Anterior cingulate cortex (tissue), 58 donors: Measurements from ENCODE around the gene TF.

Experiments used
- DNase-seq, 58 donors: peaks; one replicate each; lab custom pipeline; 2025; lab: John Stamatoyannopoulos, UW

TF gene

DNA sequence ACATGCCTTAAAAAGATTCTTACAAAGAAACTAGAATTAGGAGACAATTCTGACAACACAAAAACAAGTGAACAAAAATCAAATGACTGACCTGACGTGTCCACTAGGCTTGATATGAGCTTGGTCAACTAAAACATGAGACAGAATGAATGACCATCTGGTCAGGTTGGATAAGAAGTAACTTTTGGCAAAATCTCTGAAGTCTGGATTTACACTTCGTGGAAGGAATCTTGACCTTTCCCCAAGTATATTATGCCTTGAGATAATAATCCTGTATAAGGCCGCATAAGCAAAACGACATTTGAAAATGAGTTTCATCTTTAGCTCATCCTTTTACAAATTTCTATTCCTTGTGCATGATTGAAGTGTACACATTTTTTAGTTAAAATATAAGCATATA, 1.1 kb upstream of the TF start:
- no peak for DNase-seq

DNA sequence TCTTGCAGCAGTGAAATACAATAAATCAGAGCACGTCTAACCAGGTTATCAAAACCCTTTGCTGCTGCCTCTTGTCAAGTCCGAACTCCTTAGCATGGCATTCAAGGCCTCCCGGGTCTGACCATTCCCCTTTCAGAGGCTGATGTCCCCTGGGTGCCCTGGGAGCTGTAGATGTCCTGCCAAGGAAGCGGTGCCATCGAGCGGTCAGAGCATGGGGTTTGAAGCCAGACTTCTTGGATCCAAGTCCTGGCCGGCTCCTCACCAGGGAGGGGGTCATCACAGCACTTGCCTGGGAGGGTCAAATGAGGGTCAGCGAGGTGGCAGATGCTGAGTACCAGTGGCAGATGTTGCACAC, 496 bp downstream of the TF start:
- peak in 4 of 58 donors; percentile 36 to 58 (median 46) for DNase-seq

GRCh38 chr3:133747373-133747772, 1.2 kb downstream of the TF start:
- peak in 1 of 58 donors; percentile 15 for DNase-seq

DNA sequence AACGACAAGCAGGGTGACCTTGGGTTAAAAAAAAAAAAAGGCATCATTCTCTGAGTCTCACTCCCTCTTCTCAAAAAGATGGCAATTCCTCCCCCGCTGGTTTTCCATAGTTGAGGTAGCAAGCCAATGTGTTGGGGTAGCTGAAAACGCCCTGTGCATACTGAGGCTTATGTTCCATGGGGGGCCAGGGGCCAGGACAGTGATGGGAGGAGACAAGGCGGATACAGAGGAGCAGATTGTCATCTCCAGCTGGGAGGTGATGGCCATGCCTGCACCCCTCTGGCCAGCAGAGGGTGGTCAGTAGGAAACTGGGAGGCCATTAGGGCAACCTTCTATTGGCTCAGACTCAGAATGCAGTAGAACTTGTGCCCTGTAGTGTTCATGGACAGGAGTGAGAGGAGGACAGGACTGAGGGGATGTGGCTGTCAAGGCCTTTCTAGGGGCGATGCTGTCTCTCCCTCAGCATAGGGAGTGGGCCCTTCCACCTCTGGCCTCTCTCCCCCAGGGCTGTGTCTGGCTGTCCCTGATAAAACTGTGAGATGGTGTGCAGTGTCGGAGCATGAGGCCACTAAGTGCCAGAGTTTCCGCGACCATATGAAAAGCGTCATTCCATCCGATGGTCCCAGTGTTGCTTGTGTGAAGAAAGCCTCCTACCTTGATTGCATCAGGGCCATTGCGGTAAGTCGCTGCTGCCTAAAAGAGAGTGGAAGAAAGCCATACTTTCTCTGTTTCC, 1.9 kb downstream of the TF start:
- DNase-seq = peak in 9 of 58 donors; percentile 5 to 33 (median 21)

DNA sequence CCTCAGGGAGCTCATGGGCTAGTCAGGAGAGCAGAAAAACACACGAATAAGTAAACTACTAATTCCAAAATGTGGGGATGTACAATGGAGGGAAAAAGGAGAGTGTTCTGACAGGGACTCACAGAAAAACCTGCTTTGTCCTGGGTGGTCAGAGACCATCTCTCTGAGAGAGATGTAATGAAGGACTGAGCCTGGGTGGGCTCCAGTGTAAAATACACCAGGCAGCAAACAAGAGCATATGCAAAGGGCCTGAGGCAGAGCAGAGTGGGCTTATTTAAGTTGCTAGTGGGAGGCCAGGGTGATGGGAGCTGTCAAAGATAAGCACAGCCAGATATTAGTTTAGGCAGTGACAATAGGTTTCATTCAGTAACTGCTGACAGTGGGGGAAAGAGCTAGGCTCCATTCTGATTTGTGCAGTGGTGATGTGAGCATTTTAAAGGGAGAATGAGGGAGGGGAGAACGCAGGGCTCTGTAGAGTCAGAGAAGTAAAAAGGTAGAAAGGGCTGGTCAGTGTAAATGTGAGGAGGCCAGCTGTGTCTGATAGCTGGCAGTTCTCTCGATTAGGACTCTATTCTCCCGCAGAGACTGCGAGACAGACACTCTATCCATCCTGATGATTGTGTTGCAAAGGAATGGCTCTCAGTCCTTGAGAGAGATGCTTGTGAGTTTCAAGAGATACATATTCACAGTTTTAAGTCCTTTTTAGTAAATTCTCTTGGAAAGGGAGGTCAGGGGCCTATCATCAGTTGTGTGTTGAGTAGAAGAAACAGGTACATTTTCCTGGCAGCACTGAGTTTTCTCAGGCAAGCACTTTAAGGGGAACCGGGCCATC, 3.5 kb downstream of the TF start:
- no peak for DNase-seq

- DNase-seq = peak in 2 of 58 donors; percentile 21 to 24
Measured at GRCh38 chr3:133750259-133750656, 4.1 kb downstream of the TF start.

- no peak for DNase-seq
Measured at GRCh38 chr3:133753107-133753778, 7.0 kb downstream of the TF start.

DNA sequence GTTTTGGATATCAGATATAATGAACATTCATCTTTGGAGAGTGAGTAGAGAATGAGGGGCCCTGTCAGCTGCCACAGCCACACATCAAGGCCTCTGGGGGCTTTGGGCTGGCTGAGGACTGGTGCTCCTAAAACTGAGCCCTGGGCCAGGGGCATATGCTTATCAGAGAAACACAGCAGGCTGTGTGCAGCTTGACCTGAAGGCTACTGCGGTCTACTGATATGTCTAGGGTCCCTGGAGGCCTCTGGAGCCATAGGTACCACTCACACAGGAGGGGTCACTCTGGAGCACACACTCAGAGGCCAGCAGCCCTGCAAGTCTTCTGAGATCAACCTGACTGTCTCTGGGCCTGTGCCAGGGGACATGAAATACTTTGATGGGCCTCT, 7.6 kb downstream of the TF start:
- no peak for DNase-seq

- DNase-seq = no peak
Measured at GRCh38 chr3:133754455-133754854, 8.3 kb downstream of the TF start.

DNA sequence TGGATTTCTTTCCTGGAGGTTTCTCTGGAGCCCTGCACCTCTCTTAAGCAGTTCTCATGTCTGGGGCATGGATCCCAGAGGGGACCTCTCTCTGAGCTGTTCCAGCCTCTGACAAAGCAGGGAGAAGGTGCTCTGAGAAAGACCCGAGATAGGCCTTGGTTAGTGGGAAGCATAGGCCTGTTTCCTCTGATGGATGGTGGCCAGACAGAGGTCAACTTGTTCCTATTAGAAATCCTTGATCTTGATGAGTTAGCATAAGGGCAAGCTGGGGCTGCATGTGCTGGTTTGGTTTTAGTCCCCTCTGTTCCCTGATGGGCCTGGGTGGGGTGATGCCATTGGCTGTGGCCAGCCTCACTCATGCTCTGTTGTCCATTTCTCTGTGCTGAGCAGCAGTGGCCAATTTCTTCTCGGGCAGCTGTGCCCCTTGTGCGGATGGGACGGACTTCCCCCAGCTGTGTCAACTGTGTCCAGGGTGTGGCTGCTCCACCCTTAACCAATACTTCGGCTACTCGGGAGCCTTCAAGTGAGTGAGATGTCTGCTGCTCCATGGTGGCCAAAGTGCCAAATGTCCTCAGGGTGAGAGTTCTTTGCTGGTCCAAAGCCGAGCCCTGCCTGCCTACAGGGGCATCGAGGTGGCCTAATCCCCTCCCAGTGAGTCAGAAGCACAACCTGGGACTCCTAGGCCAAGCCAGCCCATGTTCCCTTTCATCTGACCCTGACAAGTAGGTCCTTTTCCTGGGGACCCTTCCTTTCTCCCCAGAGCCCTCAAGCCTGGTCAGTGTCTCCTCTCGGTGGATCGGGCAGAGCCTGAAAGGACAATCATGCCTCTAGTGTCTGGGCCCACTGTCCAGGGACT, 9.0 kb downstream of the TF start:
- DNase-seq = no peak

DNA sequence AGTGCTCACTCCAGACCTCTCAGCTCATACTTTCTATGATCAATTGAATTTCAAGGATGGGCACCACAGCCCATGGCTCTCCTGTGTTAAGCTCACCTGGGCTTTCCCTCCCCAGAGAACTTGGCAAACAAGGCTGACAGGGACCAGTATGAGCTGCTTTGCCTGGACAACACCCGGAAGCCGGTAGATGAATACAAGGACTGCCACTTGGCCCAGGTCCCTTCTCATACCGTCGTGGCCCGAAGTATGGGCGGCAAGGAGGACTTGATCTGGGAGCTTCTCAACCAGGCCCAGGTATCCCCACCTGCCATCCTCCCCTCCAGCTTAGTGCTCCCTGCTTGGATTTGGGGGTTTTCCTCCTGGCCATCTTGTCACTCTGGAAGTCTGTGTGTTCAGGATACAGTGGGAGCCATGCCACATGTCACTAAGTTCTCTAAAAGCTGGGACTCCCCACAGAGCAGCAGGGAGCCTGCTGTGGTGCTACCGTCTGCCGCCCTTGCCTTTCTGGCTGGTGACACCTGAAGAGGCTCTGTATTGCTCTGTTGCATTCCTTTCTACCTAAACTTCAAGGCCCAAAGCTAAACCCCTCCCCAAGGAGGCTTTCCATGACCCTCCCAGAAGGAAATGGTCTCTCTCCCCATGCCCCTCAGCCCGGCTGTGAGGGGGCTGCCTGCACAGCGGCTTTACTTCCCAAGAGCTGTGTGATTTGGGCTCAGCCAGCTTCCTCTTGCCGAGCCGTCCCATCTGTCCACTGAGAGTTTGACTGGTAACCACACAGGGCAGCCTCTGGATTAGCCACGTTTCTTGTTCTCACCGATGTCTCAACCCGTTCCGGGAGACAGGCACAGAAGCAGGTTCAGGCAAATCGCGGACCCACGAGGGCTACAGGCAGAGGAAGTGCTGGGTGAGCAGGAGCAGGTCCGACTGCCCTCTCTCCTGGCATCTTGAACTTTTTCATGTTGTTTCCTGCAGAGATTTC, 10.8 kb downstream of the TF start:
- no peak for DNase-seq

DNA sequence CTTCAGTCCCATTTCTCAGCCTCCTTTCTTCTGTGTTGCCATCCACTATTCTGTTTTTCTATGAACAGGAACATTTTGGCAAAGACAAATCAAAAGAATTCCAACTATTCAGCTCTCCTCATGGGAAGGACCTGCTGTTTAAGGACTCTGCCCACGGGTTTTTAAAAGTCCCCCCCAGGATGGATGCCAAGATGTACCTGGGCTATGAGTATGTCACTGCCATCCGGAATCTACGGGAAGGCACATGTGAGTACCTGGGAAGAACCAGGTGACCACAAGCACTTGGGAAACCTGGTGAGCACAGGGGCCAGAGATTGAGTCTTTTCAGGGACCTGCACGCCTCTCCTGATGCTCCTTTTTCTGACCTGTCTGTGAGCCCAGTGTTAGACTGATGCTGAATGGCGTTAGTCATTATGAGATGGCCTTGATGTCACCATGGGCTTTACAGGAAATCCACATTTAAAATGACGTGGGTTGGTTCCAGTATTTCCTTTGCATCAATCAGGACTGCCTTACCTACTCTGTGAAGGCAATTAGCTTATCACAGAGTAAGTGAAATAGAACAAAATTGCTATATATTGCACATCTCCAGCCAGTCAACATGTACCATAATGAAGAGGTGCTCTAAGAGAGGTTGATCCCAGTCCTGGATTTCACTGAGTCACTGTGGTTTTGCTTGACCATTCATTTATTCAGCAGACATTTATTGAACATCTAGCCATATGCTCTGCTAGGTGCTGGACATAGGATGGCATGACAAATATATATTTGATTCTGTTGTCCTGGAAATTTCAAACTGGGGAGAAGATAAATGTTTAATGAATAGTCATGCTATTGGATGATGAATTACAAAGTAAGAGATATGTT, 11.7 kb downstream of the TF start:
- DNase-seq = no peak

DNA sequence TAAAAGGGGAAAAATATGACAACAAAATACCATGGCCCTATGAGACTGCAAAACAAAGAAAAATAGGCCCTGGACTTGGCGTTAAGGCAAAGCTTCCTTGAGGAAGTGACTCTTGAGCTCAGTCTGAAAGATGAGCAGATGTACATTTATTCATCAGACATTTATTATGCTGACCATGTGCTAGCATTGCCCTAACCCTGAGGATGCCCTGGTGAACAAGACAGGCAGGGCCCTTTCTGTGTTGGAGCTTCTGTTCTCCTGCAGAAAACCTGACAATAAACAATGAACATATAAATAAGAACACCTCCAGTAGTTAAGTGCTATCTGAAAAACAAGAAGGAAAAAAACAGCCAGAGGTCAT, 12.4 kb downstream of the TF start:
- no peak for DNase-seq

DNA sequence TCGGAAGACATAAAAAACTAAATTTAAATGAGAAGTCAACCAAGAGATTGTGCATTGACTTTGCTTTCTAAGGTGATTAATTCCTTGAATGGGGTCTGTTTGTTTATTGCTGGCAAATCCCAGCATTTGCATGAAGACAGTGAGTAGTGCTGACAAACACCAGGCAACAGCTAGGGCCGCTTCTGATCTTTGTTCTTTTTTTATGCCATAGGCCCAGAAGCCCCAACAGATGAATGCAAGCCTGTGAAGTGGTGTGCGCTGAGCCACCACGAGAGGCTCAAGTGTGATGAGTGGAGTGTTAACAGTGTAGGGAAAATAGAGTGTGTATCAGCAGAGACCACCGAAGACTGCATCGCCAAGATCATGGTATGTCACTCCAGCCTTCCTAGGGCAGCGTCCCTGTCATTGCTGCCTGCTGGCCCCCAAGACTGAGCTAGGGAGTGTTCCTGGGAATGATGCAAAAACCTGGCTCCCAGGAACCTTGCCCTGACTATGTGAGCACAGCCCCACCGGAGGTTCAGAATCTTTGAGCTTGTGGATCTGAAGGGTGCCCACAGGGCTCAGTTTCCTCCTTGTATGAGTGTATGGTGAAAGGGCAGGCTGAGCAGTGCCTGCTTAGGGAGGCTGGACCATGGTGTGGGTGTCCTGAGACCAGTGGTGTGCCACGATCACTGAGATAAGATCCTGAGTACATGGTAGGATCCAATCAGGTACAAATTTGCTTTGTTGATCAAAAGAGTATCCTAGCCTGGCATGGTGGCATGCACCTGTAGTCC, 13.0 kb downstream of the TF start:
- DNase-seq = no peak

DNA sequence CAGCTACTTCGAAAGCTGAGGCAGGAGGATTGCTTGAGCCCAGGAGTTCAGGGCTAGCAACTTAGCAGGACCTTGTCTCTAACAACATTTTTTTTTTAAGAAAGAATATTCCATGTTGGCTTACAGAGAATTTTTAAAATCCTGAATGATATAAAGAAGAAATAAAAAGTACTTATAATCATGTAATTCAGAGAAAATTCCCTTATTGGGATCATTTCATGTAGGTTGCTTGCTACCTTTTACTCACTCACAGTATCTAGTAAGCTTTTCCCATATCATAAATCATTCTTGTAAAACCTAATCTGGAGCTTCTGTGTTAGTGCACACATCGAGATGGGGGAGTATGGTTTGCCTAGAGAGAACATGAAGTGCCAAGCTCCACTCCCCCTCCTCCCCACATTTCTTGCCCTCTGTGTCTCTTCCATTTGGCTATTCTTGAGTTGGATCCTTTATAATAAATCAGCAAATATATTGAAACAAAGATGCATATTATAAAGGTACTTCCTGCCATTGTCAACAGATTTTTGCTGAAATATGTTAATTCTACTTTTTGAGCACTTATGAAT, 13.6 kb downstream of the TF start:
- DNase-seq = no peak

DNA sequence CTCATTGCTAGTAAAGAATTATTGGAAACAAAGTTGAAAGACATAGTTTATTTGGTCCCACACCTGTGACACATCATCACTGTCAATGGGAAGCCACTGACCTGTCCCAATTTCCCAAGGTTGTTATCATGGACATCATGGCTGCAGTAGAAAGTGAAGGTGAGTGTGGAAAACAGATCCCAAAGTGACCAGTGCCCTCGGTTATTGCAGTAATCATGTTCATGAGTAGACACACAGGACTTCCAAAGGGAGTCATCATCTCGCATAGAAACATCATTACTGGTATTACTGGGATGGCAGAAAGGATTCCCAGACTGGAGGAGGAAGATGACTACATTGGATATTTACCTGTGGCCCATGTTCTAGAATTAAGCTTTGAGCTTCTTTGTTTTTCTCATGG, 14.7 kb downstream of the TF start:
- DNase-seq = no peak
